DMS 273 treated with DMSO at 0.1 percent for 48 hours (cell line): ENCODE measurements around the gene IL18.
"Not testable (repeated sequence)": the region's sequence is repeated elsewhere in the genome, so short reads cannot be mapped to it uniquely, and the experiment has no call there.

Experiments
- DNase-seq: peaks from one replicate; lab custom pipeline; 2025; lab: John Stamatoyannopoulos, UW

Gene IL18

GRCh38 chr11:112167145-112167544 is 3.3 kb upstream of the IL18 start, which contains the start of gene TEX12:
TSS of gene TEX12 (plus strand) at chr11:112167372. CDS start at chr11:112169269, 1,897 bp downstream.
- no peak for DNase-seq

GRCh38 chr11:112166562-112166961 is 2.7 kb upstream of the IL18 start:
- no peak for DNase-seq

GRCh38 chr11:112165049-112165448 is 1.2 kb upstream of the IL18 start:
- DNase-seq, result no peak

GRCh38 chr11:112162761-112163546 is 940 bp downstream of the IL18 start:
- no peak for DNase-seq

GRCh38 chr11:112162200-112162599 is 1.7 kb downstream of the IL18 start:
- DNase-seq, result not testable (repeated sequence)

- no peak for DNase-seq
These were observed 2.9 kb downstream of the IL18 start for GRCh38 chr11:112161012-112161411.

- no peak for DNase-seq
These were observed 3.6 kb downstream of the IL18 start for GRCh38 chr11:112160091-112160848.

GRCh38 chr11:112159098-112160065 is 4.5 kb downstream of the IL18 start:
- DNase-seq, result no peak

- DNase-seq, result no peak
These were observed 6.7 kb downstream of the IL18 start for GRCh38 chr11:112156956-112157766.

GRCh38 chr11:112156153-112156955 is 7.5 kb downstream of the IL18 start:
- no peak for DNase-seq

- no peak for DNase-seq
These were observed 13.4 kb downstream of the IL18 start for GRCh38 chr11:112150517-112150916.

- DNase-seq, result no peak
These were observed 20.3 kb downstream of the IL18 start for GRCh38 chr11:112143597-112143996.

- DNase-seq, result no peak
These were observed 29.4 kb downstream of the IL18 start for GRCh38 chr11:112134473-112134872.

- no peak for DNase-seq
These were observed 31.2 kb downstream of the IL18 start for GRCh38 chr11:112132737-112133136.

GRCh38 chr11:112129656-112130055 is 34.2 kb downstream of the IL18 start:
- DNase-seq, result no peak

- DNase-seq, result no peak
These were observed 35.3 kb downstream of the IL18 start for GRCh38 chr11:112128483-112129121.

GRCh38 chr11:112127056-112127455 is 36.8 kb downstream of the IL18 start:
- no peak for DNase-seq

GRCh38 chr11:112123129-112123528 is 40.8 kb downstream of the IL18 start:
- no peak for DNase-seq

- DNase-seq, result no peak
These were observed 41.8 kb downstream of the IL18 start for GRCh38 chr11:112121981-112122615.
